Hepatocyte (in vitro differentiated cells): ENCODE results near the gene MAP3K6.

Experiments used
- CTCF ChIP-seq: fragments of 200-600 bp; sonication (generic); IDR thresholded peaks from 2 replicates; pipeline ENCODE4 v1.5.1; 2016; ENCODE audit warnings: antibody characterized with exemption, mild to moderate bottlenecking; ENCODE audit not compliant: poor library complexity
- EZH2phosphoT487 ChIP-seq: fragments of 200-600 bp; sonication (generic); IDR thresholded peaks from one replicate; pipeline ENCODE4 v1.6.1; 2018; ENCODE audit warnings: antibody characterized with exemption, mild to moderate bottlenecking, low read depth, moderate library complexity; ENCODE audit not compliant: unreplicated experiment, severe bottlenecking

GRCh38 chr1:27321813-27322568 lies 44.8 kb downstream of the MAP3K6 start, which contains the start of gene TMEM222:
- no peak for TF ChIP-seq EZH2phosphoT487
- TF ChIP-seq CTCF = no peak
